Measurements from ENCODE around the gene IMP3.

Gene IMP3

GRCh38 chr15:75622505-75622904 is 17.5 kb downstream of the IMP3 start:
- no peaks in the 10 kb centered on the region for H4K20me1 ChIP-seq (ENCODE audit: insufficient read depth, low read length)
- no peak for ATAC-seq (ENCODE audit: insufficient read depth, low read depth)

DNA sequence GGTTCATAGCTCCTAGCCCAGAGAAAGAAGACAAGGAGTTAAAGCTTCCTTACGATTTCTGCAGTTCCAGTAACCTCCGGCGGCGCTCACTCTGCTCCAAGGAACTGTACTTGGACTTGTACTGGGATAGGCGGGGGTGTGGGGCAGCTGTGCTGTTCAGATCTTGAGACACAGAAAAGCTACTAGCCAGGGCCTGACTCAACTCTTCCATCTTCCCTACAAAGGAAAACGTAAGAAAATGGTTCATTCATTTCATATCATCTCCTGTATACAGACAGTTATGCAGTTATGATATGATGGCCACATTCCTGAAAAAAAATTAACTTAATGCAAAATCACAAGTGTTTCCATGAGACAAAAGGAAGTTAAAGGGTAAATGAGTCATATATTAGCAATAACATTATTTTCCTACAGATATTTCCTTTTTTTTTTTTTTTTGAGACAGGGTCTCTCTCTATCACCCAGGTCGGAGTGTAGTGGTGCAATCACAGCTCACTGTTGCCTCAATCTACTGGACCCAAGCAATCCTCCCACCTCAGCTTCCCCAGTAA is 19.1 kb downstream of the IMP3 start:
- H3K27ac ChIP-seq (ENCODE audit: low read length) = no peak overlapping the region
- peaks cover 10% of the 10 kb centered on the region; the same call in 1 of the 2 replicates for H3K4me1 ChIP-seq (ENCODE audit: insufficient read depth, low read length)
- no peak overlapping the region for H2AFZ ChIP-seq (ENCODE audit: low read depth, low read length)
- TF ChIP-seq EZH2 (IDR thresholded peaks at IDR 0.05; ENCODE audit: borderline replicate concordance, low read depth, low read length, severe bottlenecking) = no peak
- TF ChIP-seq, protein P1, sequence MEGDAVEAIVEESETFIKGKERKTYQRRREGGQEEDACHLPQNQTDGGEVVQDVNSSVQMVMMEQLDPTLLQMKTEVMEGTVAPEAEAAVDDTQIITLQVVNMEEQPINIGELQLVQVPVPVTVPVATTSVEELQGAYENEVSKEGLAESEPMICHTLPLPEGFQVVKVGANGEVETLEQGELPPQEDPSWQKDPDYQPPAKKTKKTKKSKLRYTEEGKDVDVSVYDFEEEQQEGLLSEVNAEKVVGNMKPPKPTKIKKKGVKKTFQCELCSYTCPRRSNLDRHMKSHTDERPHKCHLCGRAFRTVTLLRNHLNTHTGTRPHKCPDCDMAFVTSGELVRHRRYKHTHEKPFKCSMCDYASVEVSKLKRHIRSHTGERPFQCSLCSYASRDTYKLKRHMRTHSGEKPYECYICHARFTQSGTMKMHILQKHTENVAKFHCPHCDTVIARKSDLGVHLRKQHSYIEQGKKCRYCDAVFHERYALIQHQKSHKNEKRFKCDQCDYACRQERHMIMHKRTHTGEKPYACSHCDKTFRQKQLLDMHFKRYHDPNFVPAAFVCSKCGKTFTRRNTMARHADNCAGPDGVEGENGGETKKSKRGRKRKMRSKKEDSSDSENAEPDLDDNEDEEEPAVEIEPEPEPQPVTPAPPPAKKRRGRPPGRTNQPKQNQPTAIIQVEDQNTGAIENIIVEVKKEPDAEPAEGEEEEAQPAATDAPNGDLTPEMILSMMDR (IDR thresholded peaks at IDR 0.05; ENCODE audit: borderline replicate concordance, extremely low read depth, low read length, poor library complexity, severe bottlenecking) = no peak
- no peaks in the 10 kb centered on the region for H3K27me3 ChIP-seq (ENCODE audit: insufficient read depth, low read length, poor library complexity)
- no peak for ATAC-seq (ENCODE audit: insufficient read depth, low read depth)
- H3K9ac ChIP-seq (ENCODE audit: low read depth, low read length) = no peak overlapping the region
- no peak overlapping the region for H3K4me3 ChIP-seq (ENCODE audit: low read depth in 1 of 2, low read length in 2 of 2)
- H3K36me3 ChIP-seq (ENCODE audit: insufficient read depth, low read length) = peaks cover 45% of the 10 kb centered on the region
- H3K4me2 ChIP-seq (ENCODE audit: insufficient read depth, low read length) = no peak overlapping the region
- H3K9me3 ChIP-seq (ENCODE audit: insufficient read depth, low read length, severe bottlenecking) = no peaks in the 10 kb centered on the region
- H3K79me2 ChIP-seq (ENCODE audit: insufficient read depth, low read length) = peaks cover 8% of the 10 kb centered on the region
- H4K20me1 ChIP-seq (ENCODE audit: insufficient read depth, low read length) = no peaks in the 10 kb centered on the region
- no peak for DNase-seq

More at GRCh38 chr15:75622505-75622904, 17.5 kb downstream of the IMP3 start:
- Histone ChIP-seq H3K4me2 (ENCODE audit: insufficient read depth, low read length) (no peak overlapping the region), H3K4me3 (ENCODE audit: low read depth in 1 of 2, low read length in 2 of 2) (no peak overlapping the region), H3K27ac (ENCODE audit: low read length) (no peak overlapping the region), H3K4me1 (ENCODE audit: insufficient read depth, low read length) (peaks cover 22% of the 10 kb centered on the region), H3K9me3 (ENCODE audit: insufficient read depth, low read length, severe bottlenecking) (no peaks in the 10 kb centered on the region), H2AFZ (ENCODE audit: low read depth, low read length) (no peak overlapping the region), H3K36me3 (ENCODE audit: insufficient read depth, low read length) (peaks cover 31% of the 10 kb centered on the region), H3K27me3 (ENCODE audit: insufficient read depth, low read length, poor library complexity) (no peaks in the 10 kb centered on the region), H3K79me2 (ENCODE audit: insufficient read depth, low read length) (peaks cover 8% of the 10 kb centered on the region), H3K9ac (ENCODE audit: low read depth, low read length) (no peak overlapping the region)
- DNase-seq = no peak
- TF ChIP-seq EZH2 (IDR thresholded peaks at IDR 0.05; ENCODE audit: borderline replicate concordance, low read depth, low read length, severe bottlenecking) = no peak
- TF ChIP-seq, protein P1 (IDR thresholded peaks at IDR 0.05; ENCODE audit: borderline replicate concordance, extremely low read depth, low read length, poor library complexity, severe bottlenecking) = no peak

DNA sequence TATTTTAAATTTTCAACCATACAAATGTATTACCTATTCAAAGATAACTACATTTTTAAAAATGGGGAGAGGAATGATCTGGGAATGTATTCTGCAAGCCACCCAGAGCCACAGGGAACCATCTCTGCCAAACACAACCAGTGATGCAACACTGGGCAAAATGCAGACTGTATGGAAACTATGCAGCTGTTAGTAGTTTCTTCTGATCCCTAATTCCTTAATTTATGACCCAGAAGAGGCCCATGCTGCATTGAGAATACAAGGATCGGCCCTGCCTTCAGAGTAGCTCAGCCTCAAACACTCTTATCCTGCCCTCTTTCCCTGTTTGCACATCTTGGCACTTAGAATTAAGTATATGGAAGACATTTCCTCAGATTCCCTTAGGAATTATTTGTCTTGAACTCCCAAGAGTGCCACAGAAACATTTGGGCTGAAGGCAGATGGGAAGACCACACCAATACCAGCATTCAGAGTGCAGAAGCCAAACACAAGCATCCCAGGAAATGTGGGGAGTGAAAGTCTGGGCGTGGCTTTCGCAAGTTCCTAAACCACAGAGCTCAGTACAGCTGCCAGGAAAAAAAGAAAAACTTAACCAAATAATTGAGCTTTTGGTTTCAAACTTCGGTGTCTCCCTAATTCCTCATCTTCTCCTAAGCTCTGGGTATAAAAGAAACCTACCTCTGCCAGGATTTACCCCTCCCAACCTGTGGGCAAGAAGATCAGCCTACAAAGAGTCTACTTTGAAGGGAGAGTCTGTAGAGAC is 19.8 kb downstream of the IMP3 start:
- Histone ChIP-seq H3K79me2 (ENCODE audit: insufficient read depth, low read length) (peaks cover 6% of the 10 kb centered on the region), H3K36me3 (ENCODE audit: insufficient read depth, low read length) (peaks cover 47% of the 10 kb centered on the region), H3K27ac (ENCODE audit: low read length) (no peak overlapping the region), H2AFZ (ENCODE audit: low read depth, low read length) (no peak overlapping the region), H4K20me1 (ENCODE audit: insufficient read depth, low read length) (no peaks in the 10 kb centered on the region), H3K9me3 (ENCODE audit: insufficient read depth, low read length, severe bottlenecking) (no peaks in the 10 kb centered on the region), H3K4me1 (ENCODE audit: insufficient read depth, low read length) (peaks cover 10% of the 10 kb centered on the region; the same call in 1 of the 2 replicates), H3K27me3 (ENCODE audit: insufficient read depth, low read length, poor library complexity) (no peaks in the 10 kb centered on the region), H3K4me3 (ENCODE audit: low read depth in 1 of 2, low read length in 2 of 2) (no peak overlapping the region), H3K9ac (ENCODE audit: low read depth, low read length) (no peak overlapping the region), H3K4me2 (ENCODE audit: insufficient read depth, low read length) (no peak overlapping the region)
- ATAC-seq (ENCODE audit: insufficient read depth, low read depth) = no peak
- TF ChIP-seq, protein P1 (IDR thresholded peaks at IDR 0.05; ENCODE audit: borderline replicate concordance, extremely low read depth, low read length, poor library complexity, severe bottlenecking) = no peak
- TF ChIP-seq EZH2 (IDR thresholded peaks at IDR 0.05; ENCODE audit: borderline replicate concordance, low read depth, low read length, severe bottlenecking) = no peak
- DNase-seq = no peak
